GM18907 (cell line): Measurements from ENCODE around the gene BPHL.
"Not testable (repeated sequence)": the region's sequence is repeated elsewhere in the genome, so short reads cannot be mapped to it uniquely, and the experiment has no call there.

Experiments used
- ATAC-seq: cut with Tn5 transposase; IDR thresholded peaks from one replicate; pipeline ENCODE4 v1.9.1; 2021; ENCODE audit warnings: mild to moderate bottlenecking, moderate library complexity; ENCODE audit not compliant: unreplicated experiment

Gene BPHL

DNA sequence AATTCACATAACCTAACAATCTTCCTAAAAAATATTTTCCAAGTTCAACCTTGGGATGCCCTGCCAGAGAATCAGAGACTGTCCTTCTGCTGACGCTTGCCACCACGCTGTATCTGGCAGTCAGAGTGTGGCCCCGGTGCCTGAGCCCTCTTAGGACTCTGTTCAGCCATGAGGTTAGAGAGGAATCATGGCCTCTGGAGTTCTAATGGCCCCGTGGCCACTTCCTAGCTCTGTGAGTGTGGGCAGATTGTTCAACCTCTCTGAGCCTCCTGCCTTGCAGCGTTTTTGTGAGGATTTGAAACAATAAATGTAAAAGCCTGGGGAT is 2.2 kb downstream of the BPHL start:
- no peak for ATAC-seq

DNA sequence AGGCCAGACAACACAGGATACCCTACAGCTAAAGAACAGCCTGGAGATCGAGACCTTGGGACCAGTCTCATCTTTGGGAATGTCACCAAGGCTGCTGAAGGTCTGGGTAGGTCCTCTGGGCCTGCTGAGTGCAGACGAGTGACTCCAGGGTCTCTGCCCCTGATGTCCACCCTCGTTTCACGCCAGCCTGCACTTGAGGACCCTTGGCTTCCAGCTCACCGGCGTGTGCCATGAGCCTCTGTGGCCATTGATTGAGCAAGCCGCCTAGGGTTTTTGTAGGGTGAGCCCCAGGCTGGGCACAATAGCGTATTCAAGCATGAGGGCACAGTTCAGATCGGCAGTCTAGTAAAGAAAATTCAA is 4.3 kb downstream of the BPHL start:
- ATAC-seq = no peak

DNA sequence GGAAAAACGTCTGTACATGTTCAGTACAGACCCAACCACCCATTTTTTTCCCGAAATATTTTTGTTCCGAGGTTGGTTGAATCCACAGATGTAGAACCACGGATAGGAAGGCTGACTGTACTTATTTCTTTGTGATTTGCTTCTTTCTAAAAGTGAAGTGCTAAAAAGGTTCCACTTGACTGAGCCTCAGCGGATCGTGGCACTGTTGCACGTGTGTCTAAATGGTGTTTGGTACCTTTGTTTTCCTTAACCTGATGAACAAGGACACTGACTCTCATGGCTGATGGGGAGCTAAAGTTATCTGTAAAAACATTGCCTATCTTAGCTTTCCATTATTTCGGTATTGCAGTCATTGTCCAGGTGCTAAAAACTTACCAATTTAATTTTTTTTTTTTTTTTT is 6.2 kb downstream of the BPHL start:
- no peak for ATAC-seq

DNA sequence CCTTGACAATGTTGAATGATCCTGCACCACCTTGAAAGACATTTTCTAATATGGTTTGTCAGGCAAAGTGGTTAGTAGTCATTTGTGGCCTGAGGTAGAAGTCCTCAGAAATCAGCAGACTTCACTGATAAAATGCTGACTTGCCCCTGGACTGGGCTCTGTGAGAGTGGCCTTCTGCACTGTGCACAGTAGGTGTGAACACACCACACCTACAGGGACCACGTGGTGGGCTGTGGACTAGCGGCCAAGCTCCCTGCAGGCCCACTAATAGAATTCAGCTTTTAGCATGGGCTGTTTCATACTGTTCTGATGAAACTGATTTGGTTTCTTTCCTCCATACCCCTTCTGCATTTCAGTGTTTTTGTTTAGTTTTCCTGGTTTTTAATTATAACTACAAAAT is 7.3 kb downstream of the BPHL start:
- no peak for ATAC-seq

DNA sequence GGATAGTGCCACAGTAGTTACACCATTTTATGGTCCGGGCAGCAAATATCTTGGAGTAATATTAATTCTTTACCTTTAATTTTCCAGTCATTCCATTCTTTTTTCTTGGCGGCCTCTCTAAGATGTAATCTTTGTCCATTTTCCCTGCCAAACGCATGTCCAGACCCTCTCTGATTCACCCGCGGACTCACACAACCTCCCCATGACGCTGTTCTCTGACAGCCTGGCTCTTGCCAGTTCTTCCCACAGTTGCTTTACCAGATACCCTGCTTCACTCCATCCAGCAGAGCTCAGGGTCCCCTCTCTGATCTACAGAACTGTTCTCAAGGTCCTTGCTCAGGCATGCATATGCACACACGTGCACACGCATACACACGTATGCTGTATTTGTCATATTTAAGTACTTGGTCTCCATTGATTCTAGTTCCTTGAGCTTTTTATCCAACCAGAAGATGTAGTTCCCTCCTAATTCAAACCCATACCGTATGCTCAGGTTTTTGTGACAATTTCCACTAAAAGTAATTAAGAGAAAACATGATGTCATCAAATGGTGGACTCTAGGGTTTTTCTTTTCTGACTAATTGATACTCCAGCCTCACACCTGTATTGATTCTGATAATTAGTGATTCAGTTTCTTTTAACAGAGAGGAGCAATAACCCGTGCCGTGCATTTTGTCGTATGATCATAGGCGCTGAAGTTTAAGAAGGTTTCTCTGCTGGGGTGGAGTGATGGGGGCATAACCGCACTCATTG is 10.0 kb downstream of the BPHL start:
- ATAC-seq = no peak

DNA sequence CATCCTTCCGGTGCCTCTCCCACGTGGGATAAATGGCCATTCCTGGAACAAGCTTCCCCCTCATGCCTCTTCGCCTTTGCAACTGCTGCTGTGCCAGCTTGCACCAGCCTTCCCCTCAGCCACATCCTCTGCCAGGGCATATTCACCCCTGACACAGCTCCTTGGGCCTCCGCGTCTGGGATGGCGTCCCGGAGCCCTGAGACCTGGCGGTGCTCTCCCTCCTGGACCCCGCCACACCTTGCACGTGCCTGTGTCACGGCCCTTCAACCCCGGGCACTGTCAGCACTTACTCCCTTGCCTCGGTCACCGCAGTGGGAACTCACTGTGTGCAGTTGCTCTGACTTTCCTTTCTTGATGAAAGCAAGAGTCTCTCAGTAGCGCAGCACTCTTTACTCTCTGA is 13.2 kb downstream of the BPHL start:
- no peak for ATAC-seq

DNA sequence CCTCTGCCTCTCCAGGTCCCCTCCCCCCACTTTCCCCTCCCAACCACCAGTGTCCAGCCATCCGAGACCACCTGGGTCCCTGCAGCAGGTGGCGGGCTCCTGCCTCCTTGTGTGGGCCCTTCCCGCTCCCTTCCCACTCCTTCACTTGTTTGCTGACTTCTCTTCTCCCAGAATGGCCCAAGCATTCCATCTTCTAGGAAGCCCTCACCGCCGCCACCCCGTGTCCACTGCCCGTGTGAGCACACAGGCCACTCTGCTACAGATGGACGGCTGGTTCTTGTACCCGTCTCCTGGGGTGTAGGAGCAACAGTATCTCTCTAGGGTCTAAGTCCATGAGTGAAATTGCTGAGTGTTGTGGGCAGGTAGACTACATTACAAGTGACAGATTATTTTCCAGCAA is 15.0 kb downstream of the BPHL start:
- ATAC-seq = no peak

DNA sequence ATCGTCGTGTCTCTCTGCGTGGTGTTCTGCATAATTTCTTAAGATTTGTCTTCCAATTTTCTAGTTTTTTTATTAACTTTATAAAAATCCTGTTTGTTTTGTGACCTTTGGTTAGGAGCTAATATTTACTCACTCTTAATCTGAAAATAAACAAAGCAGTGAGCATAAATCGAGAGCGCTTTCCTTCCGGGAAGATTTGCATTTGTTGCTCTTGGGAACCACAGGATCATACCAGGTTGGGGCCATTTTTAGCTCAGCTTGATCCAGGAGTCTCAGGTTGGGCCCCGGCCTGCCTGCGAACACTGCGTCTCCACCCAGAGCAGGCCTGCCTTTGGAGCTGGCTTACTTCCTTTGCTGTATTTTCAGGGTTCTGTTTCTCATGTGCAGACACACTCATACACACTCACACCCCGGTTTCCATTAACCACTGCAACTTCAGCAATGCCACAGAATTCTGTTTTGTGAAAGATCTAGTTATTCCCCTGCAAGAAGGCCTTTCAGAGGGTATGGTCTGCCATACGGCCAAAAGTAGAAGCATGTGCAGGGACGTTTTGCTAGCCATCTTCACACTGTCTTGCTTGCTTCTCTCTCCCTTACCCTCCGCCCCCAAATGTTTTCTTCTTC is 17.3 kb downstream of the BPHL start:
- ATAC-seq = no peak

DNA sequence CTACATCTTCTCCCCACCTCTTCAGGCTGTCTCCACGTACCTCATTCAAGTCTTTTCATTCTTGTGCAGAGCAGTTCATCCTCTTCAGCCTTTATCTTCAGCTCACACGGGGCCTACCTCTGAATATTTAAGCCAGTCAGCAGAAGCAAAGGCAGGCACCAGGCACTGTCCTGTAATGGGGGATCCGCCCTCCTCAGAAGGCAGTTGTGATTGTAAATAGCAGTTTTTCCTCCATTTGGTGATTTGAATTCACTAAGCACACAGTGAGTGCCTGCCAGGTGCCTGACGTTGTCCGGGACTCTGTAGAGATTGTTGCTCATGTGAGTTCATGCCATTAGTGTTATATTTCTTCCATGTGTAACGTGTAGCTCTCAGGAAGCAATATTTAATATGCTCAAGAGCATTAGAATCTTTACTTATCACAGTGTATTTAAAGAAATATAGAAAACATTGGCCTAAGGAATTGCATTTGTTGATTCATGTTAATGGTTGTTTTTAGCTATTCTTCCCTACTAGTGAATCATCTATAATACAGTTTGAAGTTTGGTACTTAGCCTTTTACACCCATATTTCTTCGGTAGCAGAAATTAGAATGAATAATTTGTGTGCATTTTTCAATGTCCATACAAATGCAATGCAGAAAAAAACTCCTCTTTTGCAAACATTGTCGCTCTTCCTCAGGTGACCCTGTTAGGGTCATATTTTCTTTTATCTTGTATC is 17.9 kb downstream of the BPHL start:
- ATAC-seq = no peak

DNA sequence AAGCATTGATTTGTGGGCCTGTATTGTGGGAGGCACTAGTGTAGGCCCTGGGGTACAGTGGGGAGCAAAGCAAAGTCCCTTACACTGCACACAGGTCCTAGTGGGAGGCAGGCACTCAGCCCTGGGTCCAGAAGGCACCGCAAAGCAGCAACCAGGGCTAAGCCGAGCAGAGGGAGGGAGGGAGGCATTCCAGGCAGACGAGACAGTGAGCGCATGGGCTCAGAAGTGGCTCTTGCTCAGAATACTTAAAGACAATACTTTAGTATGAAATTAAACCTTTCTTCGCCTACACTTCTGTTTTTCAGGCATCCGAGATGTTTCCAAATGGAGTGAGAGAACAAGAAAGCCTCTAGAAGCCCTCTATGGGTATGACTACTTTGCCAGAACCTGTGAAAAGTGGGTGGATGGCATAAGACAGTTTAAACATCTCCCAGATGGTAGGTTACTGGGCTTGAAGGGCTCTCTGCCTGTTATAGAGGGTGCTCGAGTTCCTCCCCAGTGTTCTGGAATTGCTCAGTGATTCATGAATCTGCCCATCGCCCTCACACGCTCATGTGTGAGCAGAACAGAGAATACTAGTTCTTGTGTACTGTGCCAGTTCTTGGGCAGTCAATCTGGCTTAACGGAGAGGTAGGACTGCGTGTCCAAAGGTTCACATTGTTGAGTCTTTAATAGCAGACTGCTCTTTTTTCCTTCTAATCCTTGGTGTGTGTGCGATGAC is 18.7 kb downstream of the BPHL start:
- no peak for ATAC-seq

DNA sequence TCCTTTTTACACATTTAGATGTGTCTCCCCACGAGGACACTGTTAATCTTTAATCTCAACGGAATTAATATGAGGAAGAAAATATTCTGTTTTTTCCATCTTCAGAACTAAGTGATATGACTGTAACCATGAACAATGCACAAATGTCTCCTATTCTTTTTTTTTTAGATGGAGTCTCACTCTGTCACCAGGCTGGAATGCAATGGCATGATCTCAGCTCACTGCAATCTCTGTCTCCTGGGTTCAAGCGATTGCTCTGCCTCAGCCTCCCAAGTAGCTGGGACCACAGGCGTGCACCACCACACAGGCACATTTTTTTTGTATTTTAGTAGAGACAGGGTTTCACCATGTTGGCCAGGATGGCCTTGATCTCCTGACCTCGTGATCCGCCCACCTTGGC is 19.4 kb downstream of the BPHL start:
- ATAC-seq = not testable (repeated sequence)

DNA sequence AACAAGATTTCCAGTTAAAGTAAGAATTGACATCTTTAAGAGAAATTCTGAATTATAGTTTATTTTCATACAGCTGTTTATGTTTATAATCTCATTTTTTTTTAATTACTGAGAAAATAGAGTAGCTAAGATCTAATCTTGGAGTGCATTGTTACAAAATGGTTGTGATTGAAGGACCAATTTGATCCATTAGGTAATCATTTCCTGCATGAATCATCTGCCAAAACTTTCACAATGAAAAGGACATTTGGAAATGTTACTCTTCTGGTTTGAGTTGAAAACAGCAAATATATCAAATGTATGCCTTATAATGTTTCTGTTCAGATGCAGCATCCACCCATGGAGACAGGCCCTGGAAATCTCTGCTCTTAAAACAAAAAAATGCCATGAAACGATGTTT is 19.8 kb downstream of the BPHL start:
- ATAC-seq = no peak

DNA sequence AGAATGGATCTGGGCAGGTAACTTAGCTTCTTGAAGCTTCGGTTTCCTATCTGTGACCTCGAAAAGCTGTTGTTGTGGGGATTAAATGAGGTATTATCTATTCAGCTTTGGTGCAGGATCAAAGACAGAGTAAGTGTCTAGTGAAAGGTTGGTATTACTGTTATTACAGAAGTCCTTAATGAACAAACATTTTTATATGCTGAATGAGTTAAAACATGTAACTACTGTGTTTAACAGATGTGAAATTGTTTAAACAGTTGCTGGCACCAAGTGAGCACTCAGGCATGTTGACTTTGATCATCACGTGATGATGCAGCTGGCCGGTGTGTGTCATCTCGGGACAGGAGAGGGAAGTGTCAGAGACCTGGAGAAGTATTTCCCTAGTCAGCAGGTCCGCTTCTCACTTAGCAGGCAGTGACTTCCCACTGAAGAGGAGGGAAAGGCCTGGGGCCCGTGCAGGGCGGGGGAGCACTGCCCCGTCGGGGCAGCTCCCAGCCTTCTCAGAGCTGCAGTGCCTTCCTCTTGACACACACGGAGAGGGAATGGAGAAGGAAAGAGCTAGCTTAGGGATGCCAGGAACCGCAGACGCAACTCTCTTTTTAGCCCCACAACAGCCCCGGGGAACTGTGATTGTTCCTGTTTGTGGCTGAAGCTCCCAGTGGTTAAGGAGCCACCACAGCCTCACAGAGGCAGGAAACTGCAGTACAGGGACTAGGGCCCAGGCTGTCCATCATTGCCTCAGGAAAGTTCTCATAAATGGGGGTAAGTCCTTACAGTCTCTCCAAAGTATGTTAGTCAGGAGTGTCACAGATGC is 20.8 kb downstream of the BPHL start:
- ATAC-seq = peak; percentile 73

DNA sequence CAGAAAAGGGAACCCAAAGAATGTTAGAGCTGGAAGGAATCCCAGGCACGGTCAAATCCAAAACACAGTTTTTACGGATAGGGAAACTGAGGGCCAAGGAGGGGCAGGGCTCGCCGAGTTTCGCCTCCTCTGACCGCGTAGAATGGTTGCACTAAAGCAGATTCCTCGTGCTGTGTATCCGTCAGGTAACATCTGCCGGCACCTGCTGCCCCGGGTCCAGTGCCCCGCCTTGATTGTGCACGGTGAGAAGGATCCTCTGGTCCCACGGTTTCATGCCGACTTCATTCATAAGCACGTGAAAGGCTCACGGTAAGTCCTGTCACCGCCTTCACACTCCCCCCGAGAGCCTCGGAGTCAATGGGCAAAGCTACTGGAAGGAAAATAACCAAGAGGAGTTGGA is 21.7 kb downstream of the BPHL start:
- ATAC-seq = no peak

DNA sequence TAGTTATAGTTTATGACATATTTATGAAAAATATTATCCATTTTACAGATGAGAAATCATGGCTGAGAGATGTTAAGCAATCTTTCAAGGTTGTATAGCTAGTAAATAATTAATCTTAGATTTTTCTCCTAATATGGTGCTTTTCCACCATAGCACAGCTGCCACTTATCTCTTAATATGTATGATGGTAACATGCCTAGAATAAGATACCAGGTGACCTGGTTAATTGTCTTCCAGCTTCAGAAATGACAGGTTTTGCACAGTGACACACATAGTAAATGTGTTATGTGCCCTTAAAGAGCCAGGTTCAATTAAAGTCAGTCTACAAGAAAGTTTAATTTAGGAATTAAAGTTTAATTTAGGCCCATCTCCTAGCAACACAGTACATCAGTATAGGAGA is 24.0 kb downstream of the BPHL start:
- ATAC-seq = no peak

DNA sequence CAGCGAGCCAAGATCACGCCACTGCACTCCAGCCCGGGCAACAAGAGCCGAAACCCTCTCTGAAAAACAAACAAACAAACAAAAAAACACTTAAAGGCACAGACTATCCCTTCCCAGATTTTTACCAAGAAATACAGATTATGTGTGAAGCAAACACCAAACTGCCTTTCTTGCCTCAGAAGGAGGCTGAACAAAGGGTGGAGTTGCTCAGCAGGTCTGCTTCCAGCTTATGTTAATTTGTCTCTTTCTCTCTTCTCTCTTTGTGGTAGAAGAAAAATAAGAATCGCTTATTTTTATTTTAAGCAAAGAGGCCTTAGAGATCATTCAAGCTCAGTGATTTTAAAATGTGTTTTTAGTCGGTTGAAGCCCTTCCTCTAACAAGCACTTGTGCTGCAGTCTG is 24.6 kb downstream of the BPHL start:
- no peak for ATAC-seq

DNA sequence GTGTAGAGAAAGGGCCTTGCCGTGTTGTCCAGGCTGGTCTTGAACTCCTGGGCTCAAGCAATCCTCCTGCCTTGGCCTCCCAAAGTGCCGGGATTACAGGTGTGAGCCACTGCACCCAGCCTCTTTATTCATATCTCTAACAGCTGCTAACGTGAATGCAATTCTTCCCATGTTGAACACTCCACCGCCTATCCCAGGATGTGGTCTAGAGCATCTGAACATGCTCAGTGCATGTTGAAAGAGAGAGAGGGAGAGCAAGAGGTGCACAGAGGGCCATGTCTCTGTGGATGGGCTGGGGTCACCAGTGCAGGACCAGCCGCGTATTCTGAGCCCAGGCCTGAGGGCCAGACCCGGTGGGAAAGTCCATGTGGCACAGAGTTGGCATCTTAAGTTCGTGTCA is 26.1 kb downstream of the BPHL start:
- ATAC-seq = no peak

DNA sequence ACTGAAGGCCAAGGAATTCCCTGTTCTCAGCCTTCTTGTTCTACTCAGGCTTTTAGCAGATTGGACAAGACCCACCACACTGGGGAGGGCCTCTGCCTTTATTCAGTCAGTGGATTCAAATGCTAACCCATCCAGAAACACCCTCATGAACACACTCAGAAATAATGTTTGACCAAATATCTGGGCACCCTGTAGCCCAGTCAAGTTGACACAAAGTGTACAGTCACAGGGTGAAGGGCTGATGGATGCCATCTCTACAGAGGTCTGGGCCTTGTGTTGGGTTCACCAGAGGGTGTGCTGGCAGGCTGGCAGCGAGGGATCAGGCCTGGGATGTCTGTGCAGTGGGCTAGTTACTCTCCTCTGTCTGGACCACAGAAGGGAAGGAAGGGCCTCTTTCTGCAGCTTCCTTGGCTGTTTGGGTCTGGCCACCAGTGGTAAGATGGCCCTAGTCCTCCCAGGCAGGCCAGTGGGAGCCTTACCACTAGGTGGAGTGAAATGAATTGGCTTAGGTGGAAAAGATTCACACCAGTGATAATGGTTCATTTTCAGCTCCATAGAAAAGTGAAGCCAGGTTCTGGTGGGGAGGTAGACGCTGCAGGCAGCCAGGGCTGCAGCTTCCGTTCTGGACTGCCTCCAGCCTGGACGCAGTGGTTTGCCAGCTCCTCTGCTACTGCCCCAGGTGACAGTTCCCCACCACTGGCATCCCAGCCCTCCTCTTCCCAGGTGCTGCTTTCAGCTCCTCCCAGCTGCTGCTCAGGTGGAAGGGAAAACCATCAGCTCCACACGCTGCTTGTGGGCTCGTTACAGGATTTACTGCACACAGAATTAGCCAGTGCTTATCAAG is 29.6 kb downstream of the BPHL start:
- no peak for ATAC-seq

DNA sequence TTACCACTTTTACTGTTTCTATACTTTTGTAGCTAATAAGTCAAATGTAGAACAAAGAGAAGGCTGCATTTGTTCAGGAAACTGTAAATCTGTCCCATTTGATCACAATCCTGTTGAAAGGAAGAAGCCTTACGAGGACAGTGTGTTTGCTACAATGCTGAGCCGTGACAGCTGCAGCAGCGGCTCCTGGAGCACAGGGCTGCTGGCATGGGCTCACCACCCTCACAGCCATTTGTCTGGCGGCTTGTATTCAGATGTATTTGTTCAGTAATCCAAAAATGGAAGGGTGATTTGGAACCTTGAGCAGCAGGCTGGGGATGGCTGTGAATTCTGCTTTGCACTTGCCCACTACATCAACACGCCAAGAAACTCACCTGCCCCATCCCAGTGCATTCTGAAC is 33.2 kb downstream of the BPHL start:
- ATAC-seq = no peak

DNA sequence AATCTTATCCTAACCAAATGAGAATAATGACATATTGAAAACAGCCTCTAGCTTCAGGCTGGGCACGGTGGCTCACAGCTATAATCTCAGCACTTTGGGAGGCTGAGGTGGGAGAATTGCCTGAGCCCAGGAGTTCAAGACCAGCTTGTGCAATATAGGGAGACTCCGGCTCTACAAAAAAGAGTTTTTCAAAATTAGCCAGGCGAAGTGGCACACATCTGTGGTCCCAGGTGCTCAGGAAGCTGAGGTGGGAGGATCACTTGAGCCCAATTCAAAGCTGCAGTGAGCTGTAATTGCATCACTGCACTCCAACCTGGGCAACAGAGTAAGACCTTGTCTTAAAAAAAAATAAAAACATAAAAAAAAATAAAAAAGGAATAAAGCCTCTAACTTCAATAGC is 34.2 kb downstream of the BPHL start:
- ATAC-seq = no peak
